HS-27A (cell line): ENCODE results near the gene AJAP1.
"Not testable (repeated sequence)": the region's sequence is repeated elsewhere in the genome, so short reads cannot be mapped to it uniquely, and the experiment has no call there.

Source experiments
- DNase-seq: peaks from one replicate; pipeline ENCODE4 v3.0.0-alpha.2; 2012; ENCODE audit warnings: low read depth, missing footprints

Gene AJAP1

GRCh38 chr1:4657960-4658541 lies 3.6 kb downstream of the AJAP1 start:
- DNase-seq = no peak

GRCh38 chr1:4658643-4659628 lies 4.5 kb downstream of the AJAP1 start:
- DNase-seq = no peak

GRCh38 chr1:4660917-4661594 lies 6.6 kb downstream of the AJAP1 start:
- no peak for DNase-seq

- no peak for DNase-seq
These were observed 7.1 kb downstream of the AJAP1 start for GRCh38 chr1:4661595-4661917.

- no peak for DNase-seq
These were observed 7.8 kb downstream of the AJAP1 start for GRCh38 chr1:4662168-4662567.

GRCh38 chr1:4662723-4663122 lies 8.3 kb downstream of the AJAP1 start:
- DNase-seq = no peak

GRCh38 chr1:4664095-4664494 lies 9.7 kb downstream of the AJAP1 start:
- no peak for DNase-seq

GRCh38 chr1:4664606-4665005 lies 10.2 kb downstream of the AJAP1 start:
- DNase-seq = no peak

- DNase-seq = no peak
These were observed 11.0 kb downstream of the AJAP1 start for GRCh38 chr1:4665456-4665855.

- DNase-seq = not testable (repeated sequence)
These were observed 12.3 kb downstream of the AJAP1 start for GRCh38 chr1:4666683-4667082.

- DNase-seq = no peak
These were observed 14.6 kb downstream of the AJAP1 start for GRCh38 chr1:4668743-4669700.

GRCh38 chr1:4670265-4670664 lies 15.9 kb downstream of the AJAP1 start:
- DNase-seq = no peak

GRCh38 chr1:4671828-4672227 lies 17.4 kb downstream of the AJAP1 start:
- no peak for DNase-seq

GRCh38 chr1:4673494-4673893 lies 19.1 kb downstream of the AJAP1 start:
- no peak for DNase-seq

- no peak for DNase-seq
These were observed 19.7 kb downstream of the AJAP1 start for GRCh38 chr1:4674117-4674516.

- DNase-seq = no peak
These were observed 20.3 kb downstream of the AJAP1 start for GRCh38 chr1:4674676-4675075.

- no peak for DNase-seq
These were observed 21.2 kb downstream of the AJAP1 start for GRCh38 chr1:4675454-4676186.

- DNase-seq = no peak
These were observed 21.8 kb downstream of the AJAP1 start for GRCh38 chr1:4676253-4676652.

- DNase-seq = no peak
These were observed 23.2 kb downstream of the AJAP1 start for GRCh38 chr1:4677608-4678007.

- DNase-seq = no peak
These were observed 23.8 kb downstream of the AJAP1 start for GRCh38 chr1:4678066-4678717.

GRCh38 chr1:4681026-4681425 lies 26.6 kb downstream of the AJAP1 start:
- no peak for DNase-seq
